HG03139 (cell line): ENCODE data around the gene TENT5C.
"Not testable (repeated sequence)": the region's sequence is repeated elsewhere in the genome, so short reads cannot be mapped to it uniquely, and the experiment has no call there.

Experiments used
- ATAC-seq: cut with Tn5 transposase; IDR thresholded peaks from one replicate; pipeline ENCODE4 v1.9.1; 2021; ENCODE audit not compliant: unreplicated experiment

TENT5C gene

GRCh38 chr1:117605774-117606648 lies at the start of gene TENT5C:
TENT5C (plus strand) TSS chr1:117606048; CDS start chr1:117622869, 16,821 bp downstream.
- ATAC-seq = peak; percentile 86

GRCh38 chr1:117556341-117556740 lies 49.5 kb upstream of the TENT5C start:
- no peak for ATAC-seq

GRCh38 chr1:117556976-117557375 lies 48.9 kb upstream of the TENT5C start:
- no peak for ATAC-seq

GRCh38 chr1:117558451-117558850 lies 47.4 kb upstream of the TENT5C start:
- ATAC-seq = not testable (repeated sequence)

GRCh38 chr1:117559139-117559538 lies 46.7 kb upstream of the TENT5C start:
- ATAC-seq = no peak

GRCh38 chr1:117559985-117560384 lies 45.9 kb upstream of the TENT5C start:
- no peak for ATAC-seq

GRCh38 chr1:117561071-117561470 lies 44.8 kb upstream of the TENT5C start:
- ATAC-seq = no peak

GRCh38 chr1:117561551-117561950 lies 44.3 kb upstream of the TENT5C start:
- ATAC-seq = no peak

GRCh38 chr1:117562581-117563491 lies 43.0 kb upstream of the TENT5C start:
- ATAC-seq = no peak

- no peak for ATAC-seq
Measured at GRCh38 chr1:117563492-117563875, 42.4 kb upstream of the TENT5C start.

GRCh38 chr1:117564227-117565075 lies 41.4 kb upstream of the TENT5C start:
- ATAC-seq = no peak

GRCh38 chr1:117565076-117565556 lies 40.7 kb upstream of the TENT5C start:
- no peak for ATAC-seq

- ATAC-seq = no peak
Measured at GRCh38 chr1:117565745-117566455, 39.9 kb upstream of the TENT5C start.

- ATAC-seq = no peak
Measured at GRCh38 chr1:117566556-117566955, 39.3 kb upstream of the TENT5C start.

GRCh38 chr1:117567435-117567834 lies 38.4 kb upstream of the TENT5C start:
- ATAC-seq = no peak

- ATAC-seq = no peak
Measured at GRCh38 chr1:117567976-117568375, 37.9 kb upstream of the TENT5C start.

- no peak for ATAC-seq
Measured at GRCh38 chr1:117568999-117569398, 36.8 kb upstream of the TENT5C start.

GRCh38 chr1:117569856-117570255 lies 36.0 kb upstream of the TENT5C start:
- no peak for ATAC-seq

GRCh38 chr1:117570988-117571409 lies 34.8 kb upstream of the TENT5C start:
- no peak for ATAC-seq

GRCh38 chr1:117571496-117571895 lies 34.4 kb upstream of the TENT5C start:
- ATAC-seq = no peak
